Left lung (tissue), 10 donors: ENCODE results near the gene TNFSF12. TPM values are rescaled to one million over a fixed set of nuclear protein-coding genes. Genes with fewer than 3 reads are reported as not detected.

Experiments used
- ATAC-seq: fragments of 200-7000 bp; cut with Tn5 transposase; one replicate; pipeline ENCODE4 v1.9.1; 2020; ENCODE audit warnings: moderate library complexity
- DNase-seq, 4 donors: peaks; one replicate each; pipeline ENCODE4 v3.0.0-alpha.2; 2013 to 2020
- H3K27ac ChIP-seq, 2 donors: fragments of 200-600 bp; sonication (generic) in 1 of 2; one replicate each; pipeline versions ENCODE4 v1.5.0 to v1.8.0; 2020 to 2021
- H3K27me3 ChIP-seq, 2 donors: fragments of 200-600 bp; sonication (generic) in 1 of 2; one replicate each; pipeline versions ENCODE4 v1.5.0 to v1.8.0; 2020 to 2021
- H3K36me3 ChIP-seq, 2 donors: fragments of 200-600 bp; sonication (generic) in 1 of 2; one replicate each; pipeline versions ENCODE4 v1.5.0 to v1.8.0; 2020 to 2021
- H3K4me1 ChIP-seq, 2 donors: fragments of 200-600 bp; one replicate each; pipeline ENCODE4 v1.8.0; 2021
- H3K4me3 ChIP-seq, 2 donors: fragments of 200-600 bp; sonication (generic) in 1 of 2; one replicate each; pipeline versions ENCODE4 v1.5.0 to v1.8.0; 2020 to 2021; ENCODE audit warnings: mild to moderate bottlenecking in 1 of 2
- H3K9me3 ChIP-seq, 2 donors: fragments of 200-600 bp; sonication (generic) in 1 of 2; one replicate each; pipeline versions ENCODE4 v1.5.0 to v1.8.0; 2020 to 2021
- intact Hi-C, 2 donors: fragments of 100-400 bp; cut with DNase I; formaldehyde crosslinking; loops; one replicate each; pipeline versions ENCODE4 v1.11.2 to v1.14.2; 2022
- polyA plus RNA-seq, 6 donors: library from polyadenylated mRNA; unstranded; fragments of 120-200 nt; gene quantifications; one replicate each; pipeline ENCODE4 v1.2.1, GENCODE V29; 2013; ENCODE audit not compliant: insufficient read length in 6 of 6
- total RNA-seq, 2 donors: library from RNA; stranded (reverse); fragmentation: NEBNext Ultra II Directional; extraction: Animal tissue kit (Norgen Biotek cat#: 25700); gene quantifications; one replicate each; pipeline ENCODE4 v1.2.1, GENCODE V29; 2021
- TF ChIP-seq, protein P1 (sequence below), 2 donors: fragments of 200-600 bp; sonication (generic) in 1 of 2; IDR thresholded peaks; one replicate each; pipeline versions ENCODE4 v1.5.0 to v1.8.0; 2021; ENCODE audit warnings: antibody characterized with exemption in 2 of 2
- donor health status: DM: no; HTN: yes; CAD: no.
- donor health status: DM: no; HTN: no; CAD: no.

The TNFSF12 gene
- total and polyA plus RNA-seq, 8 donors = 23.6 to 50.5 (median 29.9) TPM

DNA sequence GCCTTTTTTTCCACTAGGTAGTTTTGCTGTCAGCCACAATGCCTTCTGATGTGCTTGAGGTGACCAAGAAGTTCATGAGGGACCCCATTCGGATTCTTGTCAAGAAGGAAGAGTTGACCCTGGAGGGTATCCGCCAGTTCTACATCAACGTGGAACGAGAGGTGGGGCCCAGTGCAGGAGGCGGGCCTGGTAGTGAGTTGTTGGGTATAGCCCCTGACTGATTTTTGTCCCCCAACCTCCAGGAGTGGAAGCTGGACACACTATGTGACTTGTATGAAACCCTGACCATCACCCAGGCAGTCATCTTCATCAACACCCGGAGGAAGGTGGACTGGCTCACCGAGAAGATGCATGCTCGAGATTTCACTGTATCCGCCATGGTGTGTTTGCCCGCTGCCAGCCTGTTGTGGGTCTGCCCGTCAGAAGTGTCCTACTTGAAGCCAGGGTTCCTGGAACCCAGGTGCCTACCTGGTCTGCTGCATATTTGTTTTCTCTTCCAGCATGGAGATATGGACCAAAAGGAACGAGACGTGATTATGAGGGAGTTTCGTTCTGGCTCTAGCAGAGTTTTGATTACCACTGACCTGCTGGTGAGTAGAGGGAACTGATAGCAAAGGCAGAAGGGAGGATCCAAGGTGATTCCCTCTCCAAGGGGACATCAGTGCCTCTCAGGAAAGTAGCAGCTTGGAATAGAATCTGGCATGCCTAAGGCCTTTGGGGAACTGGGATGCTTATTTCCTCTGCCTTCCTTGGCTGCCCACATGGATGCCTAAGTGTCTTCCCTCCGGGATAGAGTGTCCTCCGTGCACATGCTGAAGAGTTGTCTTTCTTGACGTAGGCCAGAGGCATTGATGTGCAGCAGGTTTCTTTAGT, 28.7 kb downstream of the TNFSF12 start:
- Histone ChIP-seq H3K4me3 (peak overlapping the region in 1 of 2 donors; percentile 100), H3K9me3 (no peaks in the 10 kb centered on the region), H3K27me3 (no peaks in the 10 kb centered on the region), H3K4me1 (peaks cover 33 to 86% of the 10 kb centered on the region in 2 donors), H3K36me3 (peaks cover 0 to 73% of the 10 kb centered on the region in 2 donors), H3K27ac (peak overlapping the region; percentile 84 to 98)
- TF ChIP-seq, protein P1, sequence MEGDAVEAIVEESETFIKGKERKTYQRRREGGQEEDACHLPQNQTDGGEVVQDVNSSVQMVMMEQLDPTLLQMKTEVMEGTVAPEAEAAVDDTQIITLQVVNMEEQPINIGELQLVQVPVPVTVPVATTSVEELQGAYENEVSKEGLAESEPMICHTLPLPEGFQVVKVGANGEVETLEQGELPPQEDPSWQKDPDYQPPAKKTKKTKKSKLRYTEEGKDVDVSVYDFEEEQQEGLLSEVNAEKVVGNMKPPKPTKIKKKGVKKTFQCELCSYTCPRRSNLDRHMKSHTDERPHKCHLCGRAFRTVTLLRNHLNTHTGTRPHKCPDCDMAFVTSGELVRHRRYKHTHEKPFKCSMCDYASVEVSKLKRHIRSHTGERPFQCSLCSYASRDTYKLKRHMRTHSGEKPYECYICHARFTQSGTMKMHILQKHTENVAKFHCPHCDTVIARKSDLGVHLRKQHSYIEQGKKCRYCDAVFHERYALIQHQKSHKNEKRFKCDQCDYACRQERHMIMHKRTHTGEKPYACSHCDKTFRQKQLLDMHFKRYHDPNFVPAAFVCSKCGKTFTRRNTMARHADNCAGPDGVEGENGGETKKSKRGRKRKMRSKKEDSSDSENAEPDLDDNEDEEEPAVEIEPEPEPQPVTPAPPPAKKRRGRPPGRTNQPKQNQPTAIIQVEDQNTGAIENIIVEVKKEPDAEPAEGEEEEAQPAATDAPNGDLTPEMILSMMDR (IDR thresholded peaks at IDR 0.05) = no peak
- no peak for DNase-seq
- no peak for ATAC-seq
- intact Hi-C loops = no loop called here

DNA sequence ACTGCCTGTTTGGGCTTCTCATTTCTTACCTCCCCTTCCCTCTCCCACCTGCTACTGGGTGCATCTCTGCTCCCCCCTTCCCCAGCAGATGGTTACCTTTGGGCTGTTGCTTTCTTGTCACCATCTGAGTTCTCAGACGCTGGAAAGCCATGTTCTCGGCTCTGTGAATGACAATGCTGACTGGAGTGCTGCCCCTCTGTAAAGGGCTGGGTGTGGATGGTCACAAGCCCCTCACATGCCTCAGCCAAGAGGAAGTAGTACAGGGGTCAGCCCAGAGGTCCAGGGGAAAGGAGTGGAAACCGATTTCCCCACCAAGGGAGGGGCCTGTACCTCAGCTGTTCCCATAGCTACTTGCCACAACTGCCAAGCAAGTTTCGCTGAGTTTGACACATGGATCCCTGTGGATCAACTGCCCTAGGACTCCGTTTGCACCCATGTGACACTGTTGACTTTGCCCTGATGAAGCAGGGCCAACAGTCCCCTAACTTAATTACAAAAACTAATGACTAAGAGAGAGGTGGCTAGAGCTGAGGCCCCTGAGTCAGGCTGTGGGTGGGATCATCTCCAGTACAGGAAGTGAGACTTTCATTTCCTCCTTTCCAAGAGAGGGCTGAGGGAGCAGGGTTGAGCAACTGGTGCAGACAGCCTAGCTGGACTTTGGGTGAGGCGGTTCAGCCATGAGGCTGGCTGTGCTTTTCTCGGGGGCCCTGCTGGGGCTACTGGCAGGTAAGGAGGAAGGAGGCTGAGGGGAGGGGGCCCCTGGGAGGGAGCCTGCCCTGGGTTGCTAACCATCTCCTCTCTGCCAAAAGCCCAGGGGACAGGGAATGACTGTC, 30.4 kb downstream of the TNFSF12 start, which contains the start of gene CD68:
TSS of gene CD68 (plus strand) at position 638 of the 833 bp plus-strand sequence. CDS start at position 678, 40 bp downstream.
- H3K36me3 ChIP-seq = peaks cover 0 to 67% of the 10 kb centered on the region in 2 donors
- intact Hi-C loops = no loop called here
- no peaks in the 10 kb centered on the region for H3K27me3 ChIP-seq
- no peaks in the 10 kb centered on the region for H3K9me3 ChIP-seq
- peak within 1 kb of the TSS; percentile 12 to 100 for H3K4me3 ChIP-seq
- H3K4me1 ChIP-seq = peaks cover 40 to 92% of the 10 kb centered on the region in 2 donors
- TF ChIP-seq, protein P1 (IDR thresholded peaks at IDR 0.05) = no peak
- ATAC-seq = peak; percentile 66
- DNase-seq = peak in 2 of 4 donors; percentile 64 to 89
- H3K27ac ChIP-seq = peak within 1 kb of the TSS; percentile 84 to 98

DNA sequence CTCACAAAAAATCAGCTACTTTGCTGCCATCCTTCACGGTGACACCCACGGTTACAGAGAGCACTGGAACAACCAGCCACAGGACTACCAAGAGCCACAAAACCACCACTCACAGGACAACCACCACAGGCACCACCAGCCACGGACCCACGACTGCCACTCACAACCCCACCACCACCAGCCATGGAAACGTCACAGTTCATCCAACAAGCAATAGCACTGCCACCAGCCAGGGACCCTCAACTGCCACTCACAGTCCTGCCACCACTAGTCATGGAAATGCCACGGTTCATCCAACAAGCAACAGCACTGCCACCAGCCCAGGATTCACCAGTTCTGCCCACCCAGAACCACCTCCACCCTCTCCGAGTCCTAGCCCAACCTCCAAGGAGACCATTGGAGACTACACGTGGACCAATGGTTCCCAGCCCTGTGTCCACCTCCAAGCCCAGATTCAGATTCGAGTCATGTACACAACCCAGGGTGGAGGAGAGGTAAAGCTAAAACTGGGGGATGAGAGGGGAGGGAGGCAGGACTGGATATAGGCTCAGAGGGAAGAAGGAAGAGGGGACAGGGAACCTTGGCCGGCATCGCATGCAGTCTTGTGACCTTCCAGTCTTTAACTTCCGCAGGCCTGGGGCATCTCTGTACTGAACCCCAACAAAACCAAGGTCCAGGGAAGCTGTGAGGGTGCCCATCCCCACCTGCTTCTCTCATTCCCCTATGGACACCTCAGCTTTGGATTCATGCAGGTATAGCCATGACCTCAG, 31.2 kb downstream of the TNFSF12 start:
- H3K27ac ChIP-seq = peak overlapping the region; percentile 84 to 98
- intact Hi-C loops = no loop called here
- peak overlapping the region; percentile 12 to 100 for H3K4me3 ChIP-seq
- no peaks in the 10 kb centered on the region for H3K27me3 ChIP-seq
- H3K36me3 ChIP-seq = peaks cover 0 to 59% of the 10 kb centered on the region in 2 donors
- H3K4me1 ChIP-seq = peaks cover 32 to 92% of the 10 kb centered on the region in 2 donors
- no peaks in the 10 kb centered on the region for H3K9me3 ChIP-seq
- no peak for DNase-seq
- TF ChIP-seq, protein P1 (IDR thresholded peaks at IDR 0.05) = no peak
- no peak for ATAC-seq

DNA sequence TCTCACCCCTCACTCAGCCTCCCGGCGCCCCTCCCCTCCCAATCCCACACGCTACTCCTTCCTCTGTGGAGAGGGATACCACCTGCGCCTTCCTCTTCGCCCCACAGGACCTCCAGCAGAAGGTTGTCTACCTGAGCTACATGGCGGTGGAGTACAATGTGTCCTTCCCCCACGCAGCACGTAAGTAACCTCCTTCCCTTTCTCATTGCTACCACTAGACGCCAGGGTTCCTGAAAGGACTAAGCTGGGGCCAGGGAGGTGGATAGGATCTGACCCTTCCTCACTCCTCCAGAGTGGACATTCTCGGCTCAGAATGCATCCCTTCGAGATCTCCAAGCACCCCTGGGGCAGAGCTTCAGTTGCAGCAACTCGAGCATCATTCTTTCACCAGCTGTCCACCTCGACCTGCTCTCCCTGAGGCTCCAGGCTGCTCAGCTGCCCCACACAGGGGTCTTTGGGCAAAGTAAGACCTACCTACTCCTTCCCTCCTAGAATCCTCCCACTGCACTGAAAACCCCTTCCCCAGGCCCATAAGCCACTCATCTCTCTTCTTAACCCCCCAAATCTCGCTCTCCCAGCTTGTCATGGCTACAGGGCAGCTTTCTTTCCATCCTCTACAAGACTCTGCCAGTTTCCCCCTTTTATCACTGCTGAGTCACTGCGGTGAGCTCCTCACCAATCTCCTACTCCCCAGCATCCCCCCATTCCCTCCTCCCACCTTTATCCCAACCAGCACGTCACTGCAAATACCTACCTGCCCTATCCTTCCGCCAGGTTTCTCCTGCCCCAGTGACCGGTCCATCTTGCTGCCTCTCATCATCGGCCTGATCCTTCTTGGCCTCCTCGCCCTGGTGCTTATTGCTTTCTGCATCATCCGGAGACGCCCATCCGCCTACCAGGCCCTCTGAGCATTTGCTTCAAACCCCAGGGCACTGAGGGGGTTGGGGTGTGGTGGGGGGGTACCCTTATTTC, 32.0 kb downstream of the TNFSF12 start:
- Histone ChIP-seq H3K4me3 (peak overlapping the region in 1 of 2 donors; percentile 100), H3K4me1 (peaks cover 25 to 92% of the 10 kb centered on the region in 2 donors), H3K27ac (peak overlapping the region; percentile 84 to 98), H3K27me3 (no peaks in the 10 kb centered on the region), H3K9me3 (no peaks in the 10 kb centered on the region), H3K36me3 (peaks cover 0 to 50% of the 10 kb centered on the region in 2 donors)
- intact Hi-C loops = no loop called here
- DNase-seq = no peak
- no peak for ATAC-seq
- TF ChIP-seq, protein P1 (IDR thresholded peaks at IDR 0.05) = no peak
